ENCODE results near the gene BRCA1.
"Not testable (repeated sequence)": the region's sequence is repeated elsewhere in the genome, so short reads cannot be mapped to it uniquely, and the experiment has no call there.

The BRCA1 gene

DNA sequence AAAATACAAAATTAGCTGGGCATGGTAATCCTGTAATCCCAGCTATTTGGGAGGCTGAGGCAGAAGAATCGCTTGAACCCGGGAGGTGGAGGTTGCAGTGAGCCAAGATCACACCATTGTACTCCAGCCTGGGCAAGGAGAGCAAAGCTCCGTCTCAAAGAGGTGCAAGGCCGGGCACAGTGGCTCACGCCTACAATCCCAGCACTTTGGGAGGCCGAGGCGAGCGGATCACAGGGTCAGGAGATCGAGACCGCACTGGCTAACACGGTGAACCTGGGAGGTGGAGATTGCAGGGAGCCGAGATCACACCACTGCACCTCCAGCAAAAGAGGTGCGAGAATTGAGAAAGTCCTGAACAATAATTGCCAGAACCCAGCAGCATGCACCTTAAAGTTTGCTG, 124.3 kb downstream of the BRCA1 start:
- not testable (repeated sequence) for DNase-seq (ENCODE audit: low read depth)

DNA sequence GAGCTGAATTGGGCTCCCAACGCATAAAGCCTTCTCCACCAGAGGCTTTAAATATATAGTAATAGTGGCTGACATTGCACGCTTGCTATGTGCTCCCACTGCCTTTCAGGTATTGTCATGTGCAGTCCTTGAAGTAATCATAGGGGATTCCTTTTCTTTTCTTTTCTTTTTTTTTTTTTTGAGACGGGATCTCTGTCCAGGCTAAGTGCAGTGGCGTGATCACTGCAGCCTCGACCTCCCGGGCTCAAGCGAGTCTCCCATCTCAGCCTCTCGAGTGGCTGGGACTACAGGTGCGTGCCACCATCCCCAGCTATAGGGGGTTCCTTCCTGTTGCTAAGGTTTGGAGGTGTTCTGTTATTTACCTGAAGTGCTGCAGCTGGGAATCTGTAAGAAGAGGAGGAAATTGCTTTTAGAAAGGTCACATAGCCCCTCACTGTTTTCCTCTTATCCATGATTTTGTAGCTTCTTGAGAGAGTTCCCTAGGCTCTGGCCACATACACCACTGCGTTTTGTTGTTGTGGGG, 126.1 kb downstream of the BRCA1 start:
- DNase-seq (ENCODE audit: low read depth): no peak

- peak; percentile 100 for DNase-seq (ENCODE audit: low read depth)
Measured at GRCh38 chr17:42997984-42998938, 126.9 kb downstream of the BRCA1 start, which contains the start of gene RPL27. Gene RPL27 (plus strand): TSS chr17:42998419. CDS start chr17:42998751, 332 bp downstream.

DNA sequence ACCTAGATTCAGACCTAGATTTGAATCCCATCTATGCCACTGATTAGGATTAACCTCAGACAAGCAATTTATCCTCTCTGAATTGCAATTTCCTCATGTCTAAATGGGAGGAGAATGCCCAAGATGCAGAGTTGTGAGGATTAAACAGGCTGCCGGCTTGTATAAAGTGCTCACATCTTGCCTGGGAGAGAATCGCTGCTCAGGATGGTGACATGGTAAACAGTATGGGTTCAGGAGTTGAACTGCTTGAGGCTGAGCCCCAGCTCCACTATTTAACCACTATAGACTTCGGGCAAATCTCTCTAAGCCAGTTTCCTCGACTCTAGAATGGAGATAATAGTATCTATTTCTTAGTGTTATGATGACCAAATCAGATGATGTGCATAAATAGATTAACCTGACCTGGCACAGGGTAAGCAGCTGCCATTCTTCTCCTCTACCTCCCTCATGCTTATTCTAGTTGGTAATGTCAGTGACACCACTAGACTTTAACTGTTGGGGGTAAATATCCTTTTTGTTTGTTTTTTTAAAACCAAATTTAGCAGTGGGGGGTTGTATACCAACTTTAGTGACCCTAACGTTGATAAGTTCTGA, 127.7 kb downstream of the BRCA1 start:
- DNase-seq (ENCODE audit: low read depth): no peak
